ENCODE measurements around the gene BMP8A. TPM values are rescaled to one million over a fixed set of nuclear protein-coding genes. Genes with fewer than 3 reads are reported as not detected.
"Not testable (repeated sequence)": the region's sequence is repeated elsewhere in the genome, so short reads cannot be mapped to it uniquely, and the experiment has no call there.

Gene BMP8A
- total RNA-seq, 2 experiments from 2014 or later: 0.22 to 0.36 TPM

- H3K4me1 Mint-ChIP-seq (ENCODE audit: low read depth); H3K36me3 Mint-ChIP-seq (ENCODE audit: low read depth); H3K9me3 Mint-ChIP-seq; H3K27me3 Mint-ChIP-seq; intact Hi-C loops (cut with micrococcal nuclease); DNase-seq; H3K27ac Mint-ChIP-seq; ATAC-seq; H3K4me3 Mint-ChIP-seq; POLR2A ChIA-PET: not testable (repeated sequence)
- CTCF ChIA-PET: interaction anchor here (0.9 kb wide), 1 partner anchor 22 kb away, joined by 4 read pairs; no protein-coding TSS in a partner anchor
These were observed 25.4 kb downstream of the BMP8A start for GRCh38 chr1:39516841-39517240.

- H3K4me3 Mint-ChIP-seq; POLR2A ChIA-PET; DNase-seq; H3K27me3 Mint-ChIP-seq; H3K36me3 Mint-ChIP-seq (ENCODE audit: low read depth); CTCF ChIA-PET; intact Hi-C loops (cut with micrococcal nuclease); H3K9me3 Mint-ChIP-seq; H3K4me1 Mint-ChIP-seq (ENCODE audit: low read depth); ATAC-seq; H3K27ac Mint-ChIP-seq: not testable (repeated sequence)
These were observed 26.5 kb downstream of the BMP8A start for GRCh38 chr1:39517936-39518335.

GRCh38 chr1:39519376-39519775 lies 27.9 kb downstream of the BMP8A start:
- intact Hi-C loops (cut with micrococcal nuclease); H3K36me3 Mint-ChIP-seq (ENCODE audit: low read depth); POLR2A ChIA-PET; DNase-seq; H3K9me3 Mint-ChIP-seq; ATAC-seq; H3K27ac Mint-ChIP-seq; CTCF ChIA-PET; H3K27me3 Mint-ChIP-seq; H3K4me3 Mint-ChIP-seq; H3K4me1 Mint-ChIP-seq (ENCODE audit: low read depth): not testable (repeated sequence)

GRCh38 chr1:39522221-39522620 lies 30.8 kb downstream of the BMP8A start:
- H3K4me3 Mint-ChIP-seq; intact Hi-C loops (cut with micrococcal nuclease); H3K9me3 Mint-ChIP-seq; H3K27ac Mint-ChIP-seq; ATAC-seq; H3K4me1 Mint-ChIP-seq (ENCODE audit: low read depth); H3K36me3 Mint-ChIP-seq (ENCODE audit: low read depth); DNase-seq; CTCF ChIA-PET; POLR2A ChIA-PET; H3K27me3 Mint-ChIP-seq: not testable (repeated sequence)

- TF ChIP-seq CTCF (IDR thresholded peaks at IDR 0.05): no peak
- intact Hi-C loops (cut with micrococcal nuclease): no loop called here
- DNase-seq: no peak
- Mint-ChIP-seq H3K9me3 (no peaks in the 10 kb centered on the region), H3K4me1 (ENCODE audit: low read depth) (peaks cover 8% of the 10 kb centered on the region), H3K4me3 (no peak overlapping the region), H3K36me3 (ENCODE audit: low read depth) (peaks cover 6% of the 10 kb centered on the region), H3K27ac (no peak overlapping the region), H3K27me3 (no peaks in the 10 kb centered on the region)
- ATAC-seq: no peak
- ChIA-PET CTCF (no interaction called here), POLR2A (no interaction called here)
These were observed 31.5 kb downstream of the BMP8A start for GRCh38 chr1:39522661-39523567.

- Mint-ChIP-seq H3K27ac (no peak overlapping the region), H3K4me3 (no peak overlapping the region), H3K36me3 (ENCODE audit: low read depth) (peaks cover 10% of the 10 kb centered on the region), H3K4me1 (ENCODE audit: low read depth) (peaks cover 8% of the 10 kb centered on the region), H3K9me3 (no peaks in the 10 kb centered on the region), H3K27me3 (no peaks in the 10 kb centered on the region)
- CTCF ChIA-PET: interaction anchor here (1.5 kb wide), 1 partner anchor 15 kb away, joined by 3 read pairs; no protein-coding TSS in a partner anchor
- POLR2A ChIA-PET: no interaction called here
- intact Hi-C loops (cut with micrococcal nuclease): no loop called here
- ATAC-seq (no peak), DNase-seq (no peak)
- no peak for TF ChIP-seq CTCF (IDR thresholded peaks at IDR 0.05)
These were observed 32.7 kb downstream of the BMP8A start for GRCh38 chr1:39524171-39524570.

Measured in activated CD8-positive, alpha-beta T cell treated with anti-CD3 and anti-CD28 coated beads for 36 hours (primary cell).